Loucy (cell line): Measurements from ENCODE around the gene CXCR5.

Experiments
- H2AFZ ChIP-seq: fragments of 200-600 bp; sonication (generic); 2 replicates; pipeline ENCODE4 v1.6.0; 2016; ENCODE audit warnings: antibody characterized with exemption, mild to moderate bottlenecking, low read length, moderate library complexity
- H3F3A ChIP-seq: fragments of 200-600 bp; 2 replicates; pipeline ENCODE4 v1.6.0; 2016; ENCODE audit warnings: antibody characterized with exemption, low read depth, mild to moderate bottlenecking
- H3K27me3 ChIP-seq: fragments of 200-600 bp; sonication (generic); 2 replicates; pipeline ENCODE4 v1.6.1; 2014; ENCODE audit warnings: low read length, mild to moderate bottlenecking; ENCODE audit not compliant: insufficient read depth, poor library complexity, severe bottlenecking
- H3K36me3 ChIP-seq: fragments of 200-600 bp; sonication (generic); 2 replicates; pipeline ENCODE4 v1.6.1; 2016; ENCODE audit warnings: low read length; ENCODE audit not compliant: insufficient read depth
- H3K4me1 ChIP-seq: fragments of 200-600 bp; sonication (generic); 2 replicates; pipeline ENCODE4 v1.5.1; 2014; ENCODE audit warnings: low read length, mild to moderate bottlenecking; ENCODE audit not compliant: insufficient read depth, poor library complexity, severe bottlenecking
- H3K4me2 ChIP-seq: fragments of 200-600 bp; sonication (generic); 2 replicates; pipeline ENCODE4 v1.6.0; 2014; ENCODE audit warnings: antibody characterized with exemption, low read length, low read depth, mild to moderate bottlenecking; ENCODE audit not compliant: poor library complexity, severe bottlenecking
- H3K4me3 ChIP-seq: fragments of 200-600 bp; sonication (generic); 2 replicates; pipeline ENCODE4 v1.5.1; 2014; ENCODE audit warnings: low read length, mild to moderate bottlenecking, mixed read lengths; ENCODE audit not compliant: poor library complexity, severe bottlenecking
- H3K79me2 ChIP-seq: fragments of 200-600 bp; sonication (generic); 2 replicates; pipeline ENCODE4 v1.6.1; 2014; ENCODE audit warnings: low read length; ENCODE audit not compliant: insufficient read depth
- H3K9ac ChIP-seq: fragments of 200-600 bp; sonication (generic); 2 replicates; pipeline ENCODE4 v1.6.0; 2014; ENCODE audit warnings: mild to moderate bottlenecking, low read depth, low read length, moderate library complexity; ENCODE audit not compliant: poor library complexity, severe bottlenecking
- H3K9me2 ChIP-seq: fragments of 200-600 bp; sonication (generic); replicated peaks from 2 replicates; pipeline ENCODE4 v1.6.1; 2016; ENCODE audit warnings: low read depth, low read length, mixed read lengths
- H3K9me3 ChIP-seq: fragments of 200-600 bp; sonication (generic); 2 replicates; pipeline ENCODE4 v1.6.1; 2014; ENCODE audit warnings: mild to moderate bottlenecking, antibody characterized with exemption, low read length, low read depth; ENCODE audit not compliant: insufficient read depth
- H4K20me1 ChIP-seq: fragments of 200-600 bp; sonication (generic); 2 replicates; pipeline ENCODE4 v1.6.0; 2014; ENCODE audit warnings: antibody characterized with exemption, low read length, mild to moderate bottlenecking; ENCODE audit not compliant: insufficient read depth, poor library complexity, severe bottlenecking
- EZH2phosphoT487 ChIP-seq: fragments of 200-600 bp; IDR thresholded peaks from 2 replicates; pipeline ENCODE4 v1.6.1; 2018; ENCODE audit warnings: antibody characterized with exemption, mild to moderate bottlenecking, moderate library complexity, borderline replicate concordance
- TF ChIP-seq, protein P1 (sequence below): fragments of 200-600 bp; sonication (generic); conservative IDR thresholded peaks from 2 replicates; pipeline ENCODE4 v1.5.1; 2014; ENCODE audit warnings: mild to moderate bottlenecking, antibody characterized with exemption, low read length

CXCR5 gene

GRCh38 chr11:118883368-118884071 lies at the start of gene CXCR5:
Gene CXCR5 (plus strand): TSS chr11:118883892. CDS start chr11:118883942, 50 bp downstream.
- no peaks in the 10 kb centered on the region for H3K9me2 ChIP-seq
- TF ChIP-seq, protein P1, sequence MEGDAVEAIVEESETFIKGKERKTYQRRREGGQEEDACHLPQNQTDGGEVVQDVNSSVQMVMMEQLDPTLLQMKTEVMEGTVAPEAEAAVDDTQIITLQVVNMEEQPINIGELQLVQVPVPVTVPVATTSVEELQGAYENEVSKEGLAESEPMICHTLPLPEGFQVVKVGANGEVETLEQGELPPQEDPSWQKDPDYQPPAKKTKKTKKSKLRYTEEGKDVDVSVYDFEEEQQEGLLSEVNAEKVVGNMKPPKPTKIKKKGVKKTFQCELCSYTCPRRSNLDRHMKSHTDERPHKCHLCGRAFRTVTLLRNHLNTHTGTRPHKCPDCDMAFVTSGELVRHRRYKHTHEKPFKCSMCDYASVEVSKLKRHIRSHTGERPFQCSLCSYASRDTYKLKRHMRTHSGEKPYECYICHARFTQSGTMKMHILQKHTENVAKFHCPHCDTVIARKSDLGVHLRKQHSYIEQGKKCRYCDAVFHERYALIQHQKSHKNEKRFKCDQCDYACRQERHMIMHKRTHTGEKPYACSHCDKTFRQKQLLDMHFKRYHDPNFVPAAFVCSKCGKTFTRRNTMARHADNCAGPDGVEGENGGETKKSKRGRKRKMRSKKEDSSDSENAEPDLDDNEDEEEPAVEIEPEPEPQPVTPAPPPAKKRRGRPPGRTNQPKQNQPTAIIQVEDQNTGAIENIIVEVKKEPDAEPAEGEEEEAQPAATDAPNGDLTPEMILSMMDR, result no peak
- TF ChIP-seq EZH2phosphoT487, result no peak
- no peaks in the 10 kb centered on the region for H4K20me1 ChIP-seq
- no peaks in the 10 kb centered on the region for H3K9me3 ChIP-seq
- no peaks in the 10 kb centered on the region for H3K36me3 ChIP-seq
- H3K79me2 ChIP-seq, result no peaks in the 10 kb centered on the region
- H3K4me3 ChIP-seq, result no peak within 1 kb of the TSS
- H2AFZ ChIP-seq, result no peak within 1 kb of the TSS
- no peak within 1 kb of the TSS for H3K4me2 ChIP-seq
- H3F3A ChIP-seq, result no peaks in the 10 kb centered on the region
- peaks cover 11% of the 10 kb centered on the region for H3K4me1 ChIP-seq
- no peak within 1 kb of the TSS for H3K9ac ChIP-seq
- no peaks in the 10 kb centered on the region for H3K27me3 ChIP-seq

GRCh38 chr11:118834427-118835028 lies 49.2 kb upstream of the CXCR5 start:
- Histone ChIP-seq H3K4me1 (no peaks in the 10 kb centered on the region), H2AFZ (no peak overlapping the region), H3K4me2 (no peak overlapping the region), H3K9me3 (no peaks in the 10 kb centered on the region), H3K27me3 (no peaks in the 10 kb centered on the region), H3F3A (no peaks in the 10 kb centered on the region), H3K79me2 (no peaks in the 10 kb centered on the region), H4K20me1 (no peaks in the 10 kb centered on the region), H3K9ac (no peak overlapping the region), H3K36me3 (no peaks in the 10 kb centered on the region), H3K4me3 (no peak overlapping the region), H3K9me2 (no peaks in the 10 kb centered on the region)
- no peak for TF ChIP-seq EZH2phosphoT487
- TF ChIP-seq, protein P1, result no peak

DNA sequence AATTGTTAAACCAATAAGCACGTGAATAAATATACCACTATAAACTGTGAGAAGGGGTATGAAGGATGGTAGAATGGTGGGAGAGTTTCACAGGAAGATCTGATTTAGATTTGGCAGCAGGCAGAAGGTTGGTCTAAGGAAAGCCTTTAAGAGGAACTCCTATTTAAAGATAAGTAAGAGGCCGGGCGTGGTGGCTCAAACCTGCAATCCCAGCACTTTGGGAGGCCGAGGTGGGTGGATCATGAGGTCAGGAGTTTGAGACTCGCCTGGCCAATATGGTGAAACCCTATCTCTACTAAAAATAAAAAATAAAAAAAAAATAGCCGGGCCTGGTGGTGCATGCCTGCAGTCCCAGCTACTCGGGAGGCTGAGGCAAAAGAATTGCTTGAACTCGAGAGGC lies 45.8 kb upstream of the CXCR5 start:
- no peak overlapping the region for H3K9ac ChIP-seq
- no peak overlapping the region for H3K4me2 ChIP-seq
- no peaks in the 10 kb centered on the region for H3K4me1 ChIP-seq
- H3K27me3 ChIP-seq, result no peaks in the 10 kb centered on the region
- H3K79me2 ChIP-seq, result no peaks in the 10 kb centered on the region
- H3K36me3 ChIP-seq, result no peaks in the 10 kb centered on the region
- no peak for TF ChIP-seq EZH2phosphoT487
- TF ChIP-seq, protein P1, result no peak
- H3F3A ChIP-seq, result no peaks in the 10 kb centered on the region
- H3K9me3 ChIP-seq, result no peaks in the 10 kb centered on the region
- no peak overlapping the region for H2AFZ ChIP-seq
- H3K4me3 ChIP-seq, result no peak overlapping the region
- no peaks in the 10 kb centered on the region for H4K20me1 ChIP-seq
- H3K9me2 ChIP-seq, result no peaks in the 10 kb centered on the region
